Thyroid gland (tissue), 4 donors: ENCODE results near the gene TPSD1. TPM values are rescaled to one million over a fixed set of nuclear protein-coding genes. Genes with fewer than 3 reads are reported as not detected.
"Not testable (repeated sequence)": the region's sequence is repeated elsewhere in the genome, so short reads cannot be mapped to it uniquely, and the experiment has no call there.

ENCODE experiments used
- DNase-seq, 2 donors: peaks; one replicate each; pipeline ENCODE4 v3.0.0-alpha.2; 2019
- H3K27ac ChIP-seq, 3 donors: fragments of 200-600 bp; sonication (generic); 1 replicate in 2 of 3; 2 replicates in 1 of 3; pipeline ENCODE4 v1.5.1; 2016 to 2019; ENCODE audit warnings: mild to moderate bottlenecking in 1 of 3, moderate library complexity in 1 of 3
- H3K27me3 ChIP-seq: fragments of 200-600 bp; sonication (generic); one replicate; pipeline ENCODE4 v1.5.1; 2019
- H3K36me3 ChIP-seq, 2 donors: fragments of 200-600 bp; sonication (generic); one replicate each; pipeline ENCODE4 v1.5.1; 2016 to 2019
- H3K4me1 ChIP-seq, 2 donors: fragments of 200-600 bp; sonication (generic); one replicate each; pipeline ENCODE4 v1.5.1; 2017 to 2019
- H3K4me3 ChIP-seq, 3 donors: fragments of 200-600 bp; sonication (generic); replicated peaks in 1 of 3; 1 replicate in 2 of 3; 2 replicates in 1 of 3; pipeline ENCODE4 v1.5.1; 2016; ENCODE audit warnings: mild to moderate bottlenecking in 1 of 3
- H3K9me3 ChIP-seq: fragments of 200-600 bp; sonication (generic); one replicate; pipeline ENCODE4 v1.5.1; 2017
- POLR2A ChIP-seq, 2 donors: fragments of 450-650 bp; IDR thresholded peaks; one replicate each; pipeline ENCODE4 v1.6.1; 2017; ENCODE audit warnings: antibody characterized with exemption in 2 of 2, mild to moderate bottlenecking in 2 of 2, moderate library complexity in 1 of 2
- WGBS, 2 donors: methylation state at CpG; one replicate each; pipeline ENCODE4 v1.1.5; 2017; 5-methylcytosine and 5-hydroxymethylcytosine counted together
- intact Hi-C: fragments of 100-400 bp; cut with DNase I; formaldehyde crosslinking; loops from one replicate; pipeline ENCODE4 v1.15.1; 2023
- total RNA-seq, 4 donors: library from RNA; depleted of rRNA; stranded (reverse); fragments of >200 nt; gene quantifications; one replicate each; pipeline ENCODE4 v1.2.3, GENCODE V29; 2016
- TF ChIP-seq, protein P1 (sequence below), 6 experiments: fragments of 200-600 bp in 3 of 6; fragments of 450-650 bp in 3 of 6; sonication (generic) in 3 of 6; IDR thresholded peaks; one replicate each; pipeline ENCODE4 v1.5.1; 2016 to 2019; ENCODE audit warnings: antibody characterized with exemption in 6 of 6, mild to moderate bottlenecking in 2 of 6, inconsistent platforms in 1 of 6, moderate library complexity in 1 of 6

Gene TPSD1
- total RNA-seq, 4 donors from 2014 or later: 0.33 TPM; not detected in 3

DNA sequence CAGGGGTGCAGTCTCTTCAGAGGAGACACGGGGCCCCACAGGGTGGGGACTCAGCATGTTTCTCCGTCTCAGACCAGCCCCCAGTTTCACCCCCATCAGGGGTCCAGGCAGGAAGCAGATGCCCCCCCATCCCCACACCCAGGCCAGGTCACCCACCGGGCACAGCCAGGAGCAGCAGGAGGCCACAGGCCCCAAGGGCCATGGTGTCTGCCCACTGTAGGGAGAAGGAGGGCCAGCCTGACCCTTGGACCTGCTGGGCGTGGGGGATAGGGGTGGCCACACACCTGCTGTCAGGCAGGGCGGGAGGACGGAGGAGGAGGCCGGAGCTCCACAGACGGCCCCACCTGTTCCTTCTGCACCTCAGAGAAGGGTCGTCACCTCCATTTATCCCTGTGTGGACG is 30.8 kb upstream of the TPSD1 start, which contains the start of gene TPSG1:
Gene TPSG1 (minus strand): TSS at position 218 of the 401 bp plus-strand sequence. CDS start 16 bp downstream, at position 202.
- intact Hi-C loops: no loop called here
- no peaks in the 10 kb centered on the region for H3K36me3 ChIP-seq
- no peak for DNase-seq
- H3K27me3 ChIP-seq: no peaks in the 10 kb centered on the region
- no peaks in the 10 kb centered on the region for H3K4me1 ChIP-seq
- TF ChIP-seq POLR2A (IDR thresholded peaks at IDR 0.05): no peak
- TF ChIP-seq, protein P1, sequence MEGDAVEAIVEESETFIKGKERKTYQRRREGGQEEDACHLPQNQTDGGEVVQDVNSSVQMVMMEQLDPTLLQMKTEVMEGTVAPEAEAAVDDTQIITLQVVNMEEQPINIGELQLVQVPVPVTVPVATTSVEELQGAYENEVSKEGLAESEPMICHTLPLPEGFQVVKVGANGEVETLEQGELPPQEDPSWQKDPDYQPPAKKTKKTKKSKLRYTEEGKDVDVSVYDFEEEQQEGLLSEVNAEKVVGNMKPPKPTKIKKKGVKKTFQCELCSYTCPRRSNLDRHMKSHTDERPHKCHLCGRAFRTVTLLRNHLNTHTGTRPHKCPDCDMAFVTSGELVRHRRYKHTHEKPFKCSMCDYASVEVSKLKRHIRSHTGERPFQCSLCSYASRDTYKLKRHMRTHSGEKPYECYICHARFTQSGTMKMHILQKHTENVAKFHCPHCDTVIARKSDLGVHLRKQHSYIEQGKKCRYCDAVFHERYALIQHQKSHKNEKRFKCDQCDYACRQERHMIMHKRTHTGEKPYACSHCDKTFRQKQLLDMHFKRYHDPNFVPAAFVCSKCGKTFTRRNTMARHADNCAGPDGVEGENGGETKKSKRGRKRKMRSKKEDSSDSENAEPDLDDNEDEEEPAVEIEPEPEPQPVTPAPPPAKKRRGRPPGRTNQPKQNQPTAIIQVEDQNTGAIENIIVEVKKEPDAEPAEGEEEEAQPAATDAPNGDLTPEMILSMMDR (IDR thresholded peaks at IDR 0.05): no peak
- no peak within 1 kb of the TSS for H3K4me3 ChIP-seq
- no peak within 1 kb of the TSS for H3K27ac ChIP-seq
- H3K9me3 ChIP-seq: no peaks in the 10 kb centered on the region
- WGBS, 2 donors: 62 to 73% methylated on average over 7 of the region's 10 CpGs

DNA sequence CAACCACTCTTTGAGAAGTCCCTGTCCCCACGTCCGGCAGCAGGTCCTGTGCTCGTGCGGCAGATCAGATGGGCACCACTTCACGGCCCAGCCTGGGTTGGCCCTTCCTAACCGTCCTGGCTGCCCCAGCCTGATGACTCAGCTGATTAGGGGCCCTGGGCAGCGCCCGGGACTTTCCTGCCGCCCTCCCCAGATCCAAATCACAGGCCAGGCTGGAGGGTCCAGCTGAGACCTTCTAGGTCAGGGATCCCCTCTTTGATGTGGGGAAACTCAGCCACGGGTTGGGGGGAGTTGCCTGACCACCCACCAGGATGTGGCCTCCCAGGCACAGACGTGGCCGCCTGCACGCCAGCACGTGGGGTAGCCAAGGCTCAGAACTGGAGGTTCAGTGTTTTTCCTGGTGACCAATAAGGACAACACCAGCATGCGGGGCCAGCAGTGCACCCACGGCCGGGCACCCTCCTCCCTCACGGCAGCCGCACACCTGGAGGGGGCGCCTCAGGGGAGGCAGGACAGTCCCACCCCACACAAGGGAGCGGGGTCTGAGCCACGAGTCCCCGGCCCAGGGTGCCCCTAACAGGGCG is 30.0 kb upstream of the TPSD1 start:
- DNase-seq, H3K27ac ChIP-seq, H3K36me3 ChIP-seq, H3K9me3 ChIP-seq, H3K4me1 ChIP-seq, intact Hi-C loops, H3K27me3 ChIP-seq, H3K4me3 ChIP-seq: not testable (repeated sequence)
- WGBS, 2 donors: 16 to 20% methylated on average over 5 to 8 of the region's 24 CpGs

DNA sequence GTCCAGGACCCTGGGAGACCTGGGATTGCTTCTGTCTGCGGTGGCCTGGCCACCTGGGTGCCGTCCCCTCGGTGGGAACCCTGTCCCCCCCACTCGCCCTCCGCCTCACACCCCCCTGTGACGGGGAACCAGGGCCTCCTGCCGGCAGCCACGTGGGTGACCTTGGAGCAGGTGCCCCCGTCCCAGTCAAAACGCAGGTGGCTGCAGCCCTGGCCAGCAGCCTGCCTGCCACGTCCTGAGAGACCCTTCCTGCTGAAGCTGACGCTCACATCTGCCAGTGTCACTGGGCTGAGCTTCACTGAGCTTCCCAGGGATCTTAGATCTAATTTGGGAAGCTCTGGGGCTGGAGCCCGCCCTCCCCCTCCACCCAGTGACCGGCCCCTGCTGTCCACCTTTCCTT is 29.2 kb upstream of the TPSD1 start:
- 10% methylated on average over 2 of the region's 14 CpGs; no CpG with 5 or more reads in 1 of the 2 donors for WGBS, 2 donors
- intact Hi-C loops, H3K36me3 ChIP-seq, H3K27me3 ChIP-seq, H3K9me3 ChIP-seq, DNase-seq, H3K4me1 ChIP-seq, H3K4me3 ChIP-seq, H3K27ac ChIP-seq: not testable (repeated sequence)

DNA sequence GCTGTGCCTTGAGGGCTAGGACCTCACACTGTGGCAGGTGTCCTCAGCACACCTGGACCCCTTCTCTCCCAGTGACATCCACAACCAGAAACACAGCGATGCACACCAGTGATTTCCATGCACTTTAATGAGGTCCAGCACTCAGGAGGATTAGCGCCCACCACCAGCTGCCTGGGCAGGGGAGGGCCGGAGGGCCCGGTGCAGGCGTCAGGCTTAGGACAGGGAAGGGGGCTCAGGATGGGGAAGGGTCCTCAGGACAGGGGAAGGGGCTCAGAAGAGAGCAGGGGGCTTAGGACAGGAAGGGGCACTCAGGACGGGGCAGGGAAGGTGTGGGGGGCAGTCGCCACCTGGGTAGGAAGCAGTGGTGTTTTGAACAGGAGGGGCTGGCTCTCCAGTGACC is 27.6 kb upstream of the TPSD1 start:
- DNase-seq, H3K4me3 ChIP-seq, H3K36me3 ChIP-seq, H3K27me3 ChIP-seq, H3K9me3 ChIP-seq, H3K27ac ChIP-seq, intact Hi-C loops, H3K4me1 ChIP-seq: not testable (repeated sequence)
- 41 to 84% methylated on average over 3 to 5 of the region's 7 CpGs for WGBS, 2 donors

DNA sequence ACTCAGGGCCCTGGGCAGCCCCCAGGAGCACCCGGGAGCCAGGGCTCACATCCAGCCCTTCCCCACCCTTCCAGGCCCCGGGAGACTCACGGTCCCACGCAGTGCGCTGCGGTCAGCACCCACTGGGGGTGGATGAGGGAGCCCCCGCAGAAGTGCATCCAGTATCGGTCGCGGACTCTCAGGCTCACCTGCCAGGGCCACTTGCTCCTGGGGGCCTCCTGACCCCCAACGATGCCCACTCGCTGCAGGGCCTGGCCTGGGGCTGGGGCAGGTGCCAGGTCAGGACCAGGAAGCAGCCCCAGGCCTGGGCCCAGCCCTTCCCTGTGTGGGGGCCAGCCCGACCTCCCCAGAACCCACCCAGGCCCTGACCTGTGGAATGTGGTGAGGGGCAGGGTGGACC is 26.4 kb upstream of the TPSD1 start:
- H3K4me3 ChIP-seq, H3K36me3 ChIP-seq, DNase-seq, H3K27me3 ChIP-seq, H3K9me3 ChIP-seq, H3K4me1 ChIP-seq, intact Hi-C loops, H3K27ac ChIP-seq: not testable (repeated sequence)
- 85% methylated on average over 4 of the region's 13 CpGs; no CpG with 5 or more reads in 1 of the 2 donors for WGBS, 2 donors

DNA sequence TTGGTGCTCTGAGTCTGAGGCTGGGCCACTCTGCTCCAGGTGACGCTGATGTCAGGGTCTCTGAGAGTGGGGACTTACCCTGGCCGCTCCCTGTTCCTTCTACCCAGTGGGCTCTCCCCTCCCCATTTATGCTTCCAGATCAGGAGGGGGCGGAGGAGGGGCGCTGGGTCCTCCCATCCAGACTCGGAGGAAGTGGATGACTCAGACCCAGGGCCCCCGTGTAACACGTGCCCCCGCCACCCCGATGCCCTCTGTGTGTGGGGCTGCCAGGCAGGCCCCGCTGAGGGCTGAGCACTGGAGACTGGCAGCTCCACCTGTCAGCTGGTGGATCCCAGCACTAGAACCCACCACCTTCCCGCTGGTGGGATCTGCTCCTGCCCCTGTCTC is 25.8 kb upstream of the TPSD1 start, which contains the start of gene TPSB2:
Gene TPSB2 (minus strand): TSS at position 101 of the 387 bp plus-strand sequence. CDS start 233 bp downstream, outside the sequence.
- H3K4me1 ChIP-seq, H3K27ac ChIP-seq, H3K4me3 ChIP-seq, H3K27me3 ChIP-seq, DNase-seq, H3K9me3 ChIP-seq, H3K36me3 ChIP-seq, intact Hi-C loops: not testable (repeated sequence)
- WGBS, 2 donors: no CpG with 5 or more reads among the region's 11 CpGs

DNA sequence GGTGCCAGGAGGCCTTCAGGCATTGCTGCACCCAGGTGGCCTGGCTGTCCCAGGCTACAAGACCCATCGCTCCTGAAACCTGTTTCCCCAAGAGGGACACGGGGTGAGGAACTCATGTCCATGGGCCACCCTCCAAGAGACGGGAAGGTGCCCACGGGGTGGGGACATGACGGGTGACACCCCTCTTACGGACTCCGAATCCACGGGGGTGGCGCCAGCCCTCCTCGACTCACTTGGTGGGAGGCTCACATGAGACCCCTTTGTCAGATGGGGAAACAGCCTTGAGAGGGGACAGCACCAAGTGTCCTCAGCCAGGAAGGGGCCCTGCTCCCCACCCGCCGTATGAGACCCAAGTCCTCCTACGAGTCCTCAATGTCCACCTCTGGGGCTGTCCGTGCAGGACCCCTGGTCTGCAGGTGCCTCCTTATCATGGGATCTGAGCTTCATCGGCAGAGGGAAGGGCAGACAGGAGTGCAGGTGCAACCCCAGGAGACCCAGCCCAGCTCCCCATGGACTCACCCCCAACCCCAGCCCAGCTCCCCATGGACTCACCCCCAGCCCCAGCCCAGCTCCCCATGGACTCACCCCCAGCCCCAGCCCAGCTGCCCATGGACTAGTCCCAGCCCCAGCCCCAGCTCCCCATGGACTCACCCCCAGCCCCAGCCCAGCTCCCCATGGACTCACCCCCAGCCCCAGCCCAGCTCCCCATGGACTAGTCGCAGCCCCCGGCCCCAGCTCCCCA is 25.2 kb upstream of the TPSD1 start:
- H3K27ac ChIP-seq, H3K9me3 ChIP-seq, H3K36me3 ChIP-seq, intact Hi-C loops, DNase-seq, H3K4me1 ChIP-seq, H3K27me3 ChIP-seq, H3K4me3 ChIP-seq: not testable (repeated sequence)
- WGBS, 2 donors: 58% methylated on average over 5 of the region's 17 CpGs; no CpG with 5 or more reads in 1 of the 2 donors

DNA sequence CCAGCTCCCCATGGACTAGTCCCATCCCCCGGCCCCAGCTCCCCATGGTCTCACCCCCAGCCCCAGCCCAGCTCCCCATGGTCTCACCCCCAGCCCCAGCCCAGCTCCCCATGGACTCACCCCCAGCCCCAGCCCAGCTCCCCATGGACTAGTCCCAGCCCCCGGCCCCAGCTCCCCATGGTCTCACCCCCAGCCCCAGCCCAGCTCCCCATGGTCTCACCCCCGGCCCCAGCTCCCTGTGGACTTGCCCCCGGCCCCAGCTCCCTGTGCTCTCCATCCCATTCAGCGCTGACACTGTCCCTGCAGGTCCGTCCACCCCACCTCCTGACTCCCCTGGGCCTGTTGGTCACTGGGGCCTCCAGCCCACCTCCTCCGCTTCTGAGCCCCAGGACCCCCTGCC is 24.6 kb upstream of the TPSD1 start:
- H3K27ac ChIP-seq, H3K4me3 ChIP-seq, intact Hi-C loops, H3K27me3 ChIP-seq, H3K9me3 ChIP-seq, H3K4me1 ChIP-seq, DNase-seq, H3K36me3 ChIP-seq: not testable (repeated sequence)
- 90% methylated on average over 3 of the region's 7 CpGs; no CpG with 5 or more reads in 1 of the 2 donors for WGBS, 2 donors

DNA sequence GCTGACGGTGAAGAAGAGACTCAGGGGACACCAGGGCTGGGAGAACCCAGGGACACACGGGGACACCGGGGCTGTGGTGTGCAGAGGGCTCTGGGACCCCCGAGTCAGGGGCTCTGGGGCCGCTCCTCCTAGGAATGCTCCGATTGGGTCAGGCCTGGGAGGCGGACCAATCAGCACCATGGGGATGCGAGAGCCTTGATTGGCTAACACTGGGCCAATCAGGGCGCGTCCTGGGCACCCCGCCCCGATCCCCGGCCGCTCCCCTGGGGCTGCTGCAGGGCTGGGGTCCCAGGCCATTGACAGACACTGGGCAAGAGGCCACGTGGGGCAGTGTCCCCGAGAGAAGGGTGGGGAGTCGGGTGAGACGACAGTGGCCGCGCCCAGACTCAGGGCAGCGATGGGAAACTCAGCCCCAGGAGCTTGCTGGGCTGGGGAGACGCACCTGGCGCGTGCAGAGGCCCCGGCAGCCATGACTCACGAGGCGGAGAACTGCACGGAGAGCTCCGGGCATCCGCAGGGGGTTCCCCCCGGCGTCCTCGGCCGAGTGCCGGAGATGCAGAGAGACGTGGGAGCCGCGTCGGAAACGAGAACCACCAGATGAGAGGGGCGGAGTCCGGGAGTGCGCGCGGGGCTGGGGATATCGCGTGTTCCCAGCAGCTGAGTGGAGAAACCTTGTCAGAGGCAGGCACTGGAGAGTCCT is 23.7 kb upstream of the TPSD1 start:
- intact Hi-C loops, H3K4me1 ChIP-seq, DNase-seq, H3K27me3 ChIP-seq, H3K27ac ChIP-seq, H3K4me3 ChIP-seq, H3K9me3 ChIP-seq, H3K36me3 ChIP-seq: not testable (repeated sequence)
- WGBS, 2 donors: no CpG with 5 or more reads among the region's 47 CpGs

DNA sequence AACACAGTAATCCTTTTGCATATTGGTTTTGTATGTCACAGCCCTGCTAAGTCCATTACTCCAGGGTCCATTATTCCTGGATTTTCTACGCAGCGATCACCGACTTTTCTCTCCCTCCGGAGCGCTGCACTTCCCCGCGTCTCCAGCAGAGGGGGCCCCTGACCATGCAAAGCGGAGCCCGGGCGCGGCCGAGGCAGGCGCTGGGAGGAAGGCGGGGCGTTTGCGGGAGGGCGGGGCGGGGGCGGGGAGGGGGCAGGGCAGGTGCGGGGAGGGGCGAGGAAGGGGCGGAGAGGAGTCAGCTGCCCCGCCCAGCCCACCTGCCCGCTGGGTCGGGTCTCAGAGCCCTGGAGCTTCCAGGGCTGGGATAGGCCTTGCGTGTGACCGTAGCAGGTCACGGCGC is 19.2 kb upstream of the TPSD1 start:
- H3K36me3 ChIP-seq, H3K9me3 ChIP-seq, H3K27me3 ChIP-seq, DNase-seq, H3K27ac ChIP-seq, intact Hi-C loops, H3K4me1 ChIP-seq, H3K4me3 ChIP-seq: not testable (repeated sequence)
- no CpG with 5 or more reads among the region's 29 CpGs for WGBS, 2 donors
